ENCODE data around the gene GIMD1. TPM values are rescaled to one million over a fixed set of nuclear protein-coding genes. Genes with fewer than 3 reads are reported as not detected.

Gene GIMD1
- polyA plus RNA-seq, 4 donors: 25.4 to 144 (median 114) TPM; not detected in 1

GRCh38 chr4:106316773-106317409, 51.7 kb downstream of the GIMD1 start:
- peak in 1 of 2 donors; percentile 17 for DNase-seq
- Histone ChIP-seq H3K9me3 (ENCODE audit: control insufficient read depth in 2 of 2, insufficient read depth in 1 of 2, low read depth in 1 of 2, low read length in 1 of 2) (no peaks in the 10 kb centered on the region), H3K27ac (ENCODE audit: low read depth in 1 of 3, low read length in 2 of 3) (peak overlapping the region; percentile 92 to 95 (median 95)), H3K4me1 (ENCODE audit: control insufficient read depth in 3 of 3, insufficient read depth in 2 of 3, low read depth in 1 of 3, low read length in 2 of 3) (peaks cover 0 to 12% (median 9%) of the 10 kb centered on the region in 3 donors), H3K4me3 (ENCODE audit: low read depth in 1 of 3, low read length in 3 of 3) (peak overlapping the region; percentile 63 to 87 (median 81)), H3K36me3 (ENCODE audit: control insufficient read depth in 3 of 3, insufficient read depth in 2 of 3, low read depth in 1 of 3, low read length in 3 of 3) (peaks cover 0 to 8% (median 3%) of the 10 kb centered on the region in 3 donors), H3K27me3 (ENCODE audit: control insufficient read depth in 3 of 3, insufficient read depth in 3 of 3, low read length in 3 of 3) (no peaks in the 10 kb centered on the region)
- FAIRE-seq: no peak
- 1 to 3% (median 3%) methylated on average over 13 of the region's 13 CpGs for whole genome bisulfite sequencing, 3 donors

GRCh38 chr4:106315968-106316772, 52.4 kb downstream of the GIMD1 start, which contains the start of the genes AIMP1 and TBCK:
AIMP1 (plus strand) TSS chr4:106316550; CDS start chr4:106325010, 8,460 bp downstream.
TBCK (minus strand) TSS chr4:106316209; CDS start chr4:106308960, 7,249 bp downstream.
- no peaks in the 10 kb centered on the region for H3K9me3 ChIP-seq (ENCODE audit: control insufficient read depth in 2 of 2, insufficient read depth in 1 of 2, low read depth in 1 of 2, low read length in 1 of 2)
- no peaks in the 10 kb centered on the region for H3K27me3 ChIP-seq (ENCODE audit: control insufficient read depth in 3 of 3, insufficient read depth in 3 of 3, low read length in 3 of 3)
- peak; percentile 93 to 97 for DNase-seq
- peak within 1 kb of the TSS; percentile 70 to 87 (median 81) for H3K4me3 ChIP-seq (ENCODE audit: low read depth in 1 of 3, low read length in 3 of 3)
- peaks cover 0 to 12% (median 9%) of the 10 kb centered on the region in 3 donors for H3K4me1 ChIP-seq (ENCODE audit: control insufficient read depth in 3 of 3, insufficient read depth in 2 of 3, low read depth in 1 of 3, low read length in 2 of 3)
- WGBS, 3 donors: 0 to 1% (median 1%) methylated on average over 44 of the region's 44 CpGs
- H3K36me3 ChIP-seq (ENCODE audit: control insufficient read depth in 3 of 3, insufficient read depth in 2 of 3, low read depth in 1 of 3, low read length in 3 of 3): peaks cover 0 to 6% (median 3%) of the 10 kb centered on the region in 3 donors
- no peak for FAIRE-seq
- H3K27ac ChIP-seq (ENCODE audit: low read depth in 1 of 3, low read length in 2 of 3): peak within 1 kb of the TSS; percentile 92 to 95 (median 95)

GRCh38 chr4:106315476-106315967, 53.1 kb downstream of the GIMD1 start:
- Histone ChIP-seq H3K36me3 (ENCODE audit: control insufficient read depth in 3 of 3, insufficient read depth in 2 of 3, low read depth in 1 of 3, low read length in 3 of 3) (peaks cover 0 to 2% (median 0%) of the 10 kb centered on the region in 3 donors), H3K4me1 (ENCODE audit: control insufficient read depth in 3 of 3, insufficient read depth in 2 of 3, low read depth in 1 of 3, low read length in 2 of 3) (peaks cover 0 to 12% (median 9%) of the 10 kb centered on the region in 3 donors), H3K4me3 (ENCODE audit: low read depth in 1 of 3, low read length in 3 of 3) (peak overlapping the region; percentile 70 to 87 (median 81)), H3K9me3 (ENCODE audit: control insufficient read depth in 2 of 2, insufficient read depth in 1 of 2, low read depth in 1 of 2, low read length in 1 of 2) (no peaks in the 10 kb centered on the region), H3K27me3 (ENCODE audit: control insufficient read depth in 3 of 3, insufficient read depth in 3 of 3, low read length in 3 of 3) (no peaks in the 10 kb centered on the region), H3K27ac (ENCODE audit: low read depth in 1 of 3, low read length in 2 of 3) (peak overlapping the region; percentile 92 to 95 (median 95))
- FAIRE-seq (no peak), DNase-seq (no peak)
- 0% methylated on average over 13 of the region's 13 CpGs for WGBS, 3 donors

GRCh38 chr4:106314960-106315359, 53.6 kb downstream of the GIMD1 start:
- Histone ChIP-seq H3K27ac (ENCODE audit: low read depth in 1 of 3, low read length in 2 of 3) (peak overlapping the region in 1 of 3 donors; percentile 92), H3K27me3 (ENCODE audit: control insufficient read depth in 3 of 3, insufficient read depth in 3 of 3, low read length in 3 of 3) (no peaks in the 10 kb centered on the region), H3K9me3 (ENCODE audit: control insufficient read depth in 2 of 2, insufficient read depth in 1 of 2, low read depth in 1 of 2, low read length in 1 of 2) (no peaks in the 10 kb centered on the region), H3K4me1 (ENCODE audit: control insufficient read depth in 3 of 3, insufficient read depth in 2 of 3, low read depth in 1 of 3, low read length in 2 of 3) (peaks cover 0 to 12% (median 9%) of the 10 kb centered on the region in 3 donors), H3K4me3 (ENCODE audit: low read depth in 1 of 3, low read length in 3 of 3) (peak overlapping the region in 2 of 3 donors; percentile 81 to 87), H3K36me3 (ENCODE audit: control insufficient read depth in 3 of 3, insufficient read depth in 2 of 3, low read depth in 1 of 3, low read length in 3 of 3) (no peaks in the 10 kb centered on the region)
- 8 to 30% (median 17%) methylated on average over 6 of the region's 6 CpGs for WGBS, 3 donors
- FAIRE-seq: no peak
- DNase-seq: peak in 1 of 2 donors; percentile 5

DNA sequence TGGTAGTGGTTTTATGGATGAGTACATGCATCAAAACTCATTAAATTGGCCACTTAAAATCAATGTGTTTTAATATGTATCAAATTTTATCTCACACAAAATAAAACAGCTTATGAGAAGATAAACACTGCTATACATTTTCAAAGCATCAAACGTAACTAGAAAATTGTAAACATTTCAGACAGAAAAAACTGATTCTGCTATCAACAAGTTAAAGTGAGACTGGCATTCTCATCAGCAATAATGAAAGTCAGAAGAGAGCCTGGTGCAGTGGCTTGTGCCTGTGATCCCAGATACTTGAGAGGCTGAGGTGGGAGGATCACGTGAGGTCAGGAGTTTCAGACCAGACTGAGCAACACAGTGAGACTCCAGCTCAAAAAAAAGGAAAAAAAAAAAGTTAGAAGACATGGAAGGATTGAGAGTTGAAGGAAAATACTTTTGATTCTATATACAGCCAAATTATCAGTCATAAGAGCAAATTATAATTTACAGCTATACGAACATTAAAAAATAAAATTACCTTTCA, 55.5 kb downstream of the GIMD1 start:
- no peak for FAIRE-seq
- Histone ChIP-seq H3K9me3 (ENCODE audit: control insufficient read depth in 2 of 2, insufficient read depth in 1 of 2, low read depth in 1 of 2, low read length in 1 of 2) (no peaks in the 10 kb centered on the region), H3K27me3 (ENCODE audit: control insufficient read depth in 3 of 3, insufficient read depth in 3 of 3, low read length in 3 of 3) (no peaks in the 10 kb centered on the region), H3K4me3 (ENCODE audit: low read depth in 1 of 3, low read length in 3 of 3) (no peak overlapping the region), H3K27ac (ENCODE audit: low read depth in 1 of 3, low read length in 2 of 3) (no peak overlapping the region), H3K36me3 (ENCODE audit: control insufficient read depth in 3 of 3, insufficient read depth in 2 of 3, low read depth in 1 of 3, low read length in 3 of 3) (peaks cover 0 to 3% (median 2%) of the 10 kb centered on the region in 3 donors), H3K4me1 (ENCODE audit: control insufficient read depth in 3 of 3, insufficient read depth in 2 of 3, low read depth in 1 of 3, low read length in 2 of 3) (peaks cover 0 to 11% (median 9%) of the 10 kb centered on the region in 3 donors)
- DNase-seq: no peak
- 81 to 91% (median 83%) methylated on average over 3 of the region's 3 CpGs for WGBS, 3 donors

DNA sequence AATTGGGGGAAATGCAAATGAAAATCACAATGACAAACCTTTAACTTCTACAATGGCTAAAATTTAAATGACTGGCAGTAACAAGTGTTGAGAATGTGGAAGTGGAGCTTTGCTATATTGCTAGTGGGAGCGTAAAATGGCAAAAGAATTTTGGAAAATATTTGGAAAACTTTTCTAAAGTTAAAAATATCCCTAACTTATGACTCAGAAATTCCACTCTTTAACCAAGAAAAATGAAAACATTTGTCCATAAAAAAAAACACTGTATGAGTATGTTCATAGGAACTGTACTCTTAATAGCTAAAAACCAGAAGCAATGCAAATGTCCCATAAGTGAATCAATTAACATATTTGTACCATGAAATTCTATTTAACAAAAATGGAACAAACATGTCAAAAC, 56.2 kb downstream of the GIMD1 start:
- Histone ChIP-seq H3K36me3 (ENCODE audit: control insufficient read depth in 3 of 3, insufficient read depth in 2 of 3, low read depth in 1 of 3, low read length in 3 of 3) (peaks cover 0 to 3% (median 2%) of the 10 kb centered on the region in 3 donors), H3K27ac (ENCODE audit: low read depth in 1 of 3, low read length in 2 of 3) (no peak overlapping the region), H3K4me1 (ENCODE audit: control insufficient read depth in 3 of 3, insufficient read depth in 2 of 3, low read depth in 1 of 3, low read length in 2 of 3) (peaks cover 0 to 6% (median 4%) of the 10 kb centered on the region in 3 donors), H3K27me3 (ENCODE audit: control insufficient read depth in 3 of 3, insufficient read depth in 3 of 3, low read length in 3 of 3) (no peaks in the 10 kb centered on the region), H3K4me3 (ENCODE audit: low read depth in 1 of 3, low read length in 3 of 3) (no peak overlapping the region), H3K9me3 (ENCODE audit: control insufficient read depth in 2 of 2, insufficient read depth in 1 of 2, low read depth in 1 of 2, low read length in 1 of 2) (no peaks in the 10 kb centered on the region)
- 85 to 100% (median 88%) methylated on average over 1 of the region's 1 CpG for WGBS, 3 donors
- FAIRE-seq (no peak), DNase-seq (no peak)
